Hindlimb muscle (tissue), 1 donor: ENCODE measurements around the gene JPH4. TPM values are rescaled to one million over a fixed set of nuclear protein-coding genes. Genes with fewer than 3 reads are reported as not detected.
"Not testable (repeated sequence)": the region's sequence is repeated elsewhere in the genome, so short reads cannot be mapped to it uniquely, and the experiment has no call there.

Source experiments
- DNase-seq: peaks from one replicate; pipeline ENCODE4 v3.0.0-alpha.2; 2013
- polyA plus RNA-seq: library from polyadenylated mRNA; unstranded; fragments of 120-200 nt; gene quantifications from one replicate; pipeline ENCODE4 v1.2.1, GENCODE V29; 2013; ENCODE audit not compliant: insufficient read length

Gene JPH4
- polyA plus RNA-seq: 0.49 TPM

DNA sequence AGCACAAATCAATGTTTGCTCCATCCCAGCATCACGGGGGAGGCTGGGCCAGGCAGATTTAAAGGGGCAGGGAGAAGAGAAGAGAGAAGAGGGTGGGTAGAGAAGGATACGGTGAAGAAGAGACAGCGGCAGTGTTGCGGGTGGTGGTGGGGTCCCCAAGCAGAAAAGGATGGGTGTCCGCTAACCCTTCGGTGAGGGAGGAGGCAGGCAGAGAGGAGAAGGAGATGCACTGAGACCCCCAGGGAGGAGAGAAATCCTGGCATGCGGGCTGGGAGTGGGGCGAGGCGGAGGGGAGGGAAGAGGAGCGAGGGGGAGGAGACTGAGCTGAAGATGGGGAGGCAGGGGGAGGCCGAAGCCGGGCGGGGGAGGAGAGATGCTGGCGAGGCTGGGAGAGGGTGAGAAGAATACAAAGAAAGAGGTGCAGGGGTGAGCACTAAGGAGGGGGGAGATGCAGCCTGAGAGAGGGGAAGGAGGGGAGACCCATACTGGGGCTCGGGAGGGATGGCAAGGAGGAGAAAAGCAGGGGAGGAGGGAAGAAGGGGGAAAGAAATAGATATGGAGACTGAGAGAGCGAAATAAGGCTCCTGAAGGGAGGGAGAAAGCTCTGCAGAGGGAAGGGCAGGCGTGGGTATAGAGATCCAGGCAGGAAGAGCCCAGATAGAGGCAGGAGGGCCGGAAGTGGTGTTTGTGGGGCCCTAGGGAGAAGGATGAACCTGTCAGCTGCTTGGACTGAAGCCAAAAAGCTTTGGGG, at the start of gene JPH4:
Gene JPH4, minus strand, starts transcription at position 231 of the 751 bp plus-strand sequence. CDS start 1,337 bp downstream, outside the sequence.
- DNase-seq: no peak

DNA sequence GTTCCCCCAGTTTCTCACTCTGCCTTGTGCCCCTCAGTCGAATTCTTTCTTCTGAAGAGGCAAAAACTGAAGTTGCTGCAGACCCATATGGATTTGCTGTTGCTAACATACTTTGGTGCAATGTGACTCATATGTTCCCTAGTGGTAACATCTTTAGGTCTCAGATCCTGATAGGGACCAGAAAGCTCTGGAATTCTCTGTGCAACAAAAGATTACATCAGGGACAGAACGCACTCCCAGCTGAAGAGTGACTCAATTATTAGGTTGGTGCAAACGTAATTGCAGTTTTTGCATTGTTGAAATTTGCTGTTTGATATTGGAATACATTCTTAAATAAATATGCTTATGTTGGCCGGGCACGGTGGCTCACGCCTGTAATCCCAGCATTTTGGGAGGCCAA, 49.4 kb upstream of the JPH4 start:
- no peak for DNase-seq

GRCh38 chr14:23626946-23627345, 48.4 kb upstream of the JPH4 start:
- DNase-seq: no peak

DNA sequence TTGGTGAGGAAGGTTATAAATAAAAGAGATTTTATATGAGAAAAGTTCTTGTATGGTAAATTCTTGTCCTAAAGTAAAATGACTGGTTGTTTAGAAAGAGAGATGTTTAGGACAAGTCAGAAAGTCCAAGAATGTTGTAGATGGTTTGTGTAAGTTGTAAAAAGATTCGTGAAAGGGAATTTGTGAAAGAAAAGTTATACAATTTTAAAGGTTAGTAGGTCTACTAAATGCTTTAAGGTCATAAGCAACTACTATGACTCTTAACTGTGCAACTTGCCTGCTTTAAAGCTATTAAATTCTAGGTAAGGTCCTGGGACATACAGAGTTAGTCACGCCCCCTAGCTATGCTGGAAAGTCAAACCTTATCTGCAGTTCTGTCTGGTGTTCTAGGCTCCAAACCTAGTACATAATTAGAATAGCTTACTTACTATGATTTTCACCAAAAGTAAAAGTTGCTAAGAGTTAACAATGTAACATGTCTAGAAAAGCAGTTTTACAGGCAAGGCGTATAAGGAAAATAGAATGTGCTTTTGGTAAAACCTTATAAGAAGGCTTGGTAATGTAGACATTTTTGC, 46.3 kb upstream of the JPH4 start:
- no peak for DNase-seq

GRCh38 chr14:23623962-23624361, 45.4 kb upstream of the JPH4 start:
- DNase-seq: no peak

DNA sequence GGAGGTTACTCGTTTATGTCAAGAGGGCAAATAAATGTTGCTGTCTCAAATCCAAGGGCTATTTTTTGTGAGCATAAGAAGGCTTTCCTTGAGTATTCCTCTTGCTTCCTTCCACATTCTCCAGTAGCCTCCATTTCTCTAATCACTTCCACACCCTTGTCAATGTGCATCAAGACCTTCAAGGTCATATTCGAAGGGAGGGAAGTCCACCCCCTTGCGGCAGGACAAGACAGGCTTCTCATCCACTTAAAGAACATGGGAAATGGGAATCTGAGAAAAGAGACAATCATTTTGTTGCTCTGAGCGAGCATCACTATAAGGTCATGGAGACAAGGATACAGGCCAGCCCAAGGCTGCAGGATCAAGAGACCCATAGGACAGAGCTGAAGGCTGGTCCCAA, 44.4 kb upstream of the JPH4 start:
- no peak for DNase-seq

DNA sequence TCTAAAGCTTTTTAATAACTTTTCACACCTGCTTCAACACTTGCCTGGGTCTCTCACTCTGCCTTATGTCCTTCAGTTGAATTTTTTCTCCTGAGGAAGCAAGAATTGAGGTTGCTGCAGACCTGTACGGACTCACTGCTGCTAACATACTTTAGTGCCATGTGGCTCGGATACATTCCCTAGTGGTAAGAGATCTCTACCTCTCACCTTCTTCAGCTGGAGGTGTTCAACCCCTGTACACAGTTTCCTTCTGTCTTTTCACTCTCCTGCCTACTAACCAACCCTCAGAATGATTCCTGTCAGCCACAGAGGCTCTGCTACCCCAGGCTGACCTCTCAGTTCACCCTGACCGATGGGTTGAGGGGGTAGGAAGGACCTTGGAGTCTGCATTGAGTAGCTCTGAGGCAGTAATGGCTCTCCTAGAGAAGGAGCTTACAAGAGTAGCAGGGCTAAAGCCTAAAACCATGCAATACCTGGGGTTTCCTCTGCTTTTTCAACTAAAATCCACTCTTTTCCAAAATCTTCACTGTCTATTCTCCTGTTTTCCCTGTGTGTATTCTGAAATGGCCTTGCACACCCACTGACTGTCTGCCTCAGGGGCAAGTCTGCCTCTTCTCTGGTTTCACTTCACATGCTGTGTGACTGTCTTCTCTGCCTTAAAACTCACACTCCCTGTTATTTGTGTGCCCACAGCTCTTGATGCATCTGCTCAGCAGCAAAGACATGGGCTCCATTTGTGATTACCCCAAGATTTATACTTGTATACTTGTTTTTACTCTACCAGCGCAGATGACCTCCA, 43.5 kb upstream of the JPH4 start:
- no peak for DNase-seq

GRCh38 chr14:23621204-23621931, 42.8 kb upstream of the JPH4 start:
- no peak for DNase-seq

- no peak for DNase-seq
These were observed 41.6 kb upstream of the JPH4 start for GRCh38 chr14:23620177-23620702.

- DNase-seq: no peak
These were observed 39.9 kb upstream of the JPH4 start for GRCh38 chr14:23618415-23618988.

- DNase-seq: no peak
These were observed 38.9 kb upstream of the JPH4 start for GRCh38 chr14:23617539-23617938.

GRCh38 chr14:23615856-23616255, 37.3 kb upstream of the JPH4 start:
- DNase-seq: no peak

DNA sequence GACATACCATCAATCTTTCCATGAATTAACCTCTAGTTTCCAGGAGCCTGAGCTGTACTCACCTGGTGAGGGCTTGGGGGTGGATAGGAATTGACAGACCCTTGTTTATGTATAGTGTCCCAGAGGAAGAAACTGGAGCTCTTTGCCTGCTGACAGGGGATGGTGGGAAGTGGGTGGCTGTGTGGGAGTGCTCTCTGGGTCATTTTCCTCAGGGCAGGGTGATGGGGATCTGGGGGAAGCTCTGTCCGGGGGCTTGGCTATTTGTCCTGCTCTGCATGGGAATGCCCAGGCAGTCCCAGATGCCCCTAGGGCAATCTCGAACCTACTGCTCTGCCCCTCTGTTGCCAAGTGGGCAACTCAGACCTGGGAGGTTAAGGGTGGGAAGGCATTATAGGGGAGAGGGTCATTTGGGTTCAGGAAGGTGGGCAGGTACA, 35.8 kb upstream of the JPH4 start:
- DNase-seq: no peak

GRCh38 chr14:23613242-23614070, 34.9 kb upstream of the JPH4 start:
- DNase-seq: no peak

GRCh38 chr14:23612802-23613201, 34.2 kb upstream of the JPH4 start:
- DNase-seq: no peak

DNA sequence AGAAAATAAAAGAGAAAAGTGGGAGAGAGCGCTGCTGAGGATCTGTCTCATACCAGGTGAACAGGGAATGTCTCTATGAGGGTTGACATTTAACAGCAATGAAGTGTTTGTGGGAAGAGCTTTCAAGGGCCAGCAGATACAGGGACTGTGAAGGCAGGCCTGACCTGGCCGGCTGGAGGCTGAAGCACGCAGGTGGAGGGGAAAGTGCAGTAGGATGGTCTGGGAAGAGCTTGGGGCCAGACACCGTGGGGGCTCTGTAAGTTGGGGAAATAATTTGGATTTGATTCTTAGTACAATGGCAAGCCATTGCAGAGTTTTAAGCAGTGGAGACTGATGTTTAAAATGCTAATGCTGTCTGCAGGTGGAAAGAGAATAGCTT, 33.8 kb upstream of the JPH4 start:
- DNase-seq: no peak

DNA sequence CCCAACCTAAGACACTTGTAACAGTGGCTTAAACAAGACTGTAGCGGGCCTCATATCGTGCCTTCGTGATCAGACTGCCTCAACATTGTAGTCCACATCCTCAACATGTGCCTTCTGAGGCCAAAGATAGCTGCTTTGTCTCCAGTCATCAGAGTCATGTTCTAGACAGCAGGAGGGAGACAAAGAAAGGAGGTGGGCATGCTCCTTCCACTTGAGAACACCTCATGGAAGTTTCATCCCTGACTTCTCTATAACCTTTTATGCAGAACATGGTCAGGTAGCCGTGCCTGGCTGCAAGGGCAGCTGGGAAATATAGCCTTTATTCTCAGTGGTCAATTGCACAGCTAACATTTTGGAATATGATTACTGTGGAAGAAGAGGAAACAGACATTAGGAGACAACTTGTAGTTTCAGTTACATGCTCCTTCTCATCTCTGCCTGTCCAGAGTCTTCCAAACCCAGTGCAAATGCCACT, 32.3 kb upstream of the JPH4 start:
- no peak for DNase-seq

DNA sequence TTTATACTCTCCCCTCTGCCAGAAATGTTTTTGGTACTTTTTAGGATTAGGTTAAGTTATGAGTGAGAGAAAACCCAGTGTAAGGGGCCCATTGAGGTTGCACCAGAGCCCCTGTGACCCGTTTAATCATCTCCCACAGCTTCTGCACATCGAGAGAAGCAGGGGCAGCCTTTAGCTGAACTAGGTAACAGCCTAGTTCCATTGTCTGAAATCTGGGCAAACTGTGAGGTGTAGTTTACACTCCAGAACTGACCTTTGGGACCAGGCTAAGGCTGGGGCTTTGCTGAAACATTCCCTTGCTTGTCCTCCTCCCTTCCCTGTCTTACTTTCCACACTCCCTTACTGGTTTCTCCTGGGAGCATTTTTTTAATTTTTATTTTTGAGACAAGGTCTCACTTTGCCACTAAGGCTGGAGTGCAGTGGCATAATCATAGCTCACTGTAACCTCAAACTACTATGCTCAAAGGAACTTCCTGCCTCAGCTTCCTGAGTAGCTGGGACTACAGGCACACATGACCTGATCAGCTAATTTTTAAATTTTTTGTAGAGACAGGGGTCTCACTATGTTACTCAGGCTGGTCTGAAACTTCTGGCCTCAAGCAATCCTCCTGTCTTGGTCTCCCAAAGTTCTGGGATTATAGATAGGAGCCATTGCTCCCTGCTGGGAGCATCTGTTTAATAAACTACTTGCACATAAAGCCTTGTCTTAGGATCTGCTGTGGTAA, 31.7 kb upstream of the JPH4 start:
- DNase-seq: no peak

- not testable (repeated sequence) for DNase-seq
These were observed 31.0 kb upstream of the JPH4 start for GRCh38 chr14:23609411-23610089.

DNA sequence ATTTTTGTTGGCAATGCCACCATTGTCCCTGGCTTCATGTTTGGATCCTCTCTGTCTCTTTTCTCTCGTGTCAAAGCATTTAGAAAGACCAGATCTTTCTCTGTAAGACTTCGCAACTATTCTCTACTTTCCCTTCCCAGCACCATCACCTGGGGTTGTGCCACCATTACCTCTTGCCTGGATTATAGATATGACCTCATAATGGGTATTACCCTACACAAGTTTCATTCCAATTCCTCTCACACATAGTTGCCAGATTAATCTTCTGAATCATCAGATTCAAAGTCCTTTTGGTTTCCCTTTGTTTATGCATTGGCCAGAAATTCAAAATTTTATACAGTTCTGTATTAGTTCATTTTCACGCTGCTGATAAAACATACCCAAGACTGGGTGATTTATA, 30.4 kb upstream of the JPH4 start:
- DNase-seq: no peak
